Heart right ventricle (tissue), 16 donors: ENCODE measurements around the gene TMCO5A. TPM values are rescaled to one million over a fixed set of nuclear protein-coding genes. Genes with fewer than 3 reads are reported as not detected.

ENCODE experiments used
- ATAC-seq, 8 donors: fragments of 200-7000 bp; cut with Tn5 transposase; one replicate each; pipeline ENCODE4 v1.9.1; 2020; ENCODE audit warnings: mild to moderate bottlenecking in 8 of 8, moderate library complexity in 8 of 8, moderate number of reproducible peaks in 1 of 8
- DNase-seq, 2 donors: peaks; one replicate each; pipeline ENCODE4 v3.0.0-alpha.2; 2020
- H3K27ac ChIP-seq, 10 donors: fragments of 200-600 bp; sonication (generic) in 2 of 10; one replicate each; pipeline versions ENCODE4 v1.5.0 to v1.8.0; 2020 to 2022; ENCODE audit warnings: mild to moderate bottlenecking in 3 of 10
- H3K27me3 ChIP-seq, 7 donors: fragments of 200-600 bp; one replicate each; pipeline ENCODE4 v1.8.0; 2021 to 2022; ENCODE audit warnings: mild to moderate bottlenecking in 2 of 7
- H3K36me3 ChIP-seq, 9 donors: fragments of 200-600 bp; sonication (generic) in 1 of 9; one replicate each; pipeline versions ENCODE4 v1.5.0 to v1.8.0; 2020 to 2022; ENCODE audit warnings: mild to moderate bottlenecking in 2 of 9
- H3K4me1 ChIP-seq, 9 donors: fragments of 200-600 bp; sonication (generic) in 1 of 9; one replicate each; pipeline versions ENCODE4 v1.5.0 to v1.8.0; 2020 to 2022; ENCODE audit warnings: mild to moderate bottlenecking in 4 of 9
- H3K4me3 ChIP-seq, 10 donors: fragments of 200-600 bp; sonication (generic) in 2 of 10; one replicate each; pipeline versions ENCODE4 v1.5.0 to v1.8.0; 2020 to 2022; ENCODE audit warnings: mild to moderate bottlenecking in 7 of 10, moderate library complexity in 2 of 10
- H3K9me3 ChIP-seq, 11 donors: fragments of 200-600 bp in 10 of 11; sonication (generic) in 2 of 11; one replicate each; pipeline versions ENCODE4 v1.5.0 to v1.8.0; 2013 to 2022; ENCODE audit warnings: mild to moderate bottlenecking in 2 of 11, control low read depth in 1 of 11, moderate library complexity in 1 of 11
- CTCF ChIP-seq, 9 donors: fragments of 200-600 bp; sonication (generic) in 2 of 9; IDR thresholded peaks; one replicate each; pipeline versions ENCODE4 v1.5.0 to v1.8.0; 2021 to 2022; ENCODE audit warnings: antibody characterized with exemption in 9 of 9, mild to moderate bottlenecking in 5 of 9, moderate library complexity in 1 of 9
- WGBS, 2 donors: extraction: QIAGEN DNeasy Blood & Tissue Kit; methylation state at CpG; one replicate each; pipeline ENCODE4 v1.1.7; 2013; ENCODE audit warnings: inconsistent platforms in 1 of 2; 5-methylcytosine and 5-hydroxymethylcytosine counted together
- intact Hi-C, 10 donors: fragments of 100-400 bp; cut with DNase I; formaldehyde crosslinking; loops; one replicate each; pipeline versions ENCODE4 v1.11.1 to v1.14.2; 2022
- polyA plus RNA-seq, 2 donors: library from polyadenylated mRNA; stranded (reverse); fragments of 200-250 nt; gene quantifications; one replicate each; pipeline ENCODE4 v1.2.3, GENCODE V29; 2013
- total RNA-seq, 10 donors: library from RNA; stranded (reverse); fragmentation: NEBNext Ultra II Directional in 3 of 10; extraction: Animal tissue kit (Norgen Biotek cat#: 25700) in 3 of 10; gene quantifications; one replicate each; pipeline versions ENCODE4 v1.2.1 to v1.2.4, GENCODE V29; 2021 to 2023
- donor health status: Arrhythmogenic right ventricular cardiomyopathy.
- donor health status: ischemic (EF 13 %, LVEDD 7.1; RV severe dilation, severe dysfunction).
- donor health status: healthy with polysubstance abuse.
- donor health status: DM: no; HTN: yes; CAD: no.
- donor health status: DM: no; HTN: no; CAD: no.
- donor health status: ischemic (EF 25% LVEDD 6.9; RV normal size, moderate dysfunction).
- donor health status: ischemic (EF 25% LVEDD 5.7; RV mildly dilated, moderate dysfunction).
- donor health status: healthy.
- donor health status: DM: yes; HTN: yes; CAD: no.
- donor health status: Ischemic cardiomyopathy.
- donor health status: ischemic (EF 35%, LVEDD 5.7; RV mildly dilated, moderate dysfunction).
- donor health status: nonischemic (EF 11% LVEDD 7.7; RV severe dilation, severe dysfunction).
- donor health status: DM: yes; HTN: yes; CAD: no.
- donor health status: PGD.
- donor health status: ischemic (EF 29% LVEDD 5.4; RV normal size, mild dysfunction).
- donor health status: nonischemic (EF 23%, LVEDD 6.1; RV moderate dilation, normal function).

Gene TMCO5A
- total and polyA plus RNA-seq, 12 donors: not detected

GRCh38 chr15:37981201-37981600 is 46.8 kb downstream of the TMCO5A start:
- intact Hi-C loops: no loop called here

GRCh38 chr15:37981775-37982174 is 47.3 kb downstream of the TMCO5A start:
- peak in 1 of 8 donors; percentile 66 for ATAC-seq
- WGBS, 2 donors: 32 to 37% methylated on average over 3 of the region's 3 CpGs
- Histone ChIP-seq H3K27ac (no peak overlapping the region), H3K9me3 (no peaks in the 10 kb centered on the region), H3K27me3 (peaks cover 0 to 9% (median 0%) of the 10 kb centered on the region in 7 donors), H3K4me3 (no peak overlapping the region), H3K4me1 (peaks cover 0 to 4% (median 0%) of the 10 kb centered on the region in 9 donors), H3K36me3 (no peaks in the 10 kb centered on the region)
- peak in 5 of 9 donors; percentile 35 to 44 (median 43) for TF ChIP-seq CTCF (IDR thresholded peaks at IDR 0.05)
- DNase-seq: no peak
- intact Hi-C loops: no loop called here

More at GRCh38 chr15:37981201-37981600, 46.8 kb downstream of the TMCO5A start:
- ATAC-seq (no peak), DNase-seq (no peak)
- TF ChIP-seq CTCF (IDR thresholded peaks at IDR 0.05): no peak
- 67 to 74% methylated on average over 5 of the region's 5 CpGs for WGBS, 2 donors
- no peak overlapping the region for H3K4me3 ChIP-seq
- peaks cover 0 to 9% (median 0%) of the 10 kb centered on the region in 7 donors for H3K27me3 ChIP-seq
- H3K9me3 ChIP-seq: no peaks in the 10 kb centered on the region
- H3K4me1 ChIP-seq: peaks cover 0 to 4% (median 0%) of the 10 kb centered on the region in 9 donors
- no peaks in the 10 kb centered on the region for H3K36me3 ChIP-seq
- H3K27ac ChIP-seq: no peak overlapping the region

GRCh38 chr15:37984368-37984767 is 49.9 kb downstream of the TMCO5A start:
- WGBS, 2 donors: 93 to 96% methylated on average over 1 of the region's 1 CpG
- Histone ChIP-seq H3K27ac (no peak overlapping the region), H3K4me3 (no peak overlapping the region), H3K27me3 (no peaks in the 10 kb centered on the region), H3K4me1 (peaks cover 0 to 4% (median 0%) of the 10 kb centered on the region in 9 donors), H3K36me3 (no peaks in the 10 kb centered on the region), H3K9me3 (peaks cover 0 to 20% (median 9%) of the 10 kb centered on the region in 11 donors)
- intact Hi-C loops: no loop called here
- TF ChIP-seq CTCF (IDR thresholded peaks at IDR 0.05): no peak
- DNase-seq (no peak), ATAC-seq (no peak)

GRCh38 chr15:37995461-37996347 is 61.3 kb downstream of the TMCO5A start:
- ATAC-seq (peak; percentile 74 to 88 (median 81)), DNase-seq (peak in 1 of 2 donors; percentile 39)
- intact Hi-C loops: loop anchor here (2.0 to 10.0 kb wide), 11 partner anchors 257 to 699 kb away; partner anchors contain the start of gene SPRED1 (in 2 of the 10)
- H3K4me1 ChIP-seq: peaks cover 0 to 2% (median 0%) of the 10 kb centered on the region in 9 donors
- H3K9me3 ChIP-seq: peaks cover 0 to 14% (median 0%) of the 10 kb centered on the region in 11 donors
- H3K27ac ChIP-seq: no peak overlapping the region
- no peaks in the 10 kb centered on the region for H3K36me3 ChIP-seq
- 15 to 18% methylated on average over 8 of the region's 8 CpGs for WGBS, 2 donors
- H3K27me3 ChIP-seq: peaks cover 0 to 4% (median 0%) of the 10 kb centered on the region in 7 donors
- H3K4me3 ChIP-seq: no peak overlapping the region
- TF ChIP-seq CTCF (IDR thresholded peaks at IDR 0.05): peak; percentile 51 to 80 (median 70)
